GM21737 (cell line): ENCODE data around the gene GAL3ST3.
"Not testable (repeated sequence)": the region's sequence is repeated elsewhere in the genome, so short reads cannot be mapped to it uniquely, and the experiment has no call there.

ENCODE experiments used
- ATAC-seq: cut with Tn5 transposase; IDR thresholded peaks from one replicate; pipeline ENCODE4 v1.9.1; 2021; ENCODE audit warnings: mild to moderate bottlenecking, moderate library complexity; ENCODE audit not compliant: unreplicated experiment

Gene GAL3ST3

GRCh38 chr11:66048547-66049323 lies at the start of gene GAL3ST3:
Gene GAL3ST3 (minus strand): TSS chr11:66049161. CDS start chr11:66045415, 3,746 bp downstream.
- ATAC-seq = no peak

GRCh38 chr11:66092125-66092524 lies 43.2 kb upstream of the GAL3ST3 start:
- not testable (repeated sequence) for ATAC-seq

GRCh38 chr11:66090288-66090687 lies 41.3 kb upstream of the GAL3ST3 start:
- ATAC-seq = no peak

- ATAC-seq = no peak
Observed at GRCh38 chr11:66089067-66089466, 40.1 kb upstream of the GAL3ST3 start.

- ATAC-seq = no peak
Observed at GRCh38 chr11:66087148-66087908, 38.4 kb upstream of the GAL3ST3 start.

GRCh38 chr11:66084821-66085475 lies 36.0 kb upstream of the GAL3ST3 start:
- no peak for ATAC-seq

GRCh38 chr11:66083767-66084166 lies 34.8 kb upstream of the GAL3ST3 start:
- ATAC-seq = no peak

GRCh38 chr11:66082946-66083698 lies 34.2 kb upstream of the GAL3ST3 start:
- no peak for ATAC-seq

- peak; percentile 81 for ATAC-seq
Observed at GRCh38 chr11:66081505-66081904, 32.5 kb upstream of the GAL3ST3 start.

GRCh38 chr11:66080055-66080817 lies 31.3 kb upstream of the GAL3ST3 start:
- no peak for ATAC-seq

GRCh38 chr11:66078949-66079348 lies 30.0 kb upstream of the GAL3ST3 start:
- not testable (repeated sequence) for ATAC-seq

GRCh38 chr11:66077927-66078326 lies 29.0 kb upstream of the GAL3ST3 start:
- no peak for ATAC-seq

GRCh38 chr11:66076561-66076960 lies 27.6 kb upstream of the GAL3ST3 start:
- no peak for ATAC-seq

GRCh38 chr11:66075273-66075672 lies 26.3 kb upstream of the GAL3ST3 start:
- ATAC-seq = no peak

- ATAC-seq = no peak
Observed at GRCh38 chr11:66073669-66074068, 24.7 kb upstream of the GAL3ST3 start.

GRCh38 chr11:66072518-66072917 lies 23.6 kb upstream of the GAL3ST3 start:
- no peak for ATAC-seq

GRCh38 chr11:66072081-66072480 lies 23.1 kb upstream of the GAL3ST3 start:
- no peak for ATAC-seq

- no peak for ATAC-seq
Observed at GRCh38 chr11:66071381-66071801, 22.4 kb upstream of the GAL3ST3 start.

- peak; percentile 10 for ATAC-seq
Observed at GRCh38 chr11:66070604-66071380, 21.8 kb upstream of the GAL3ST3 start.
